Hepatic stellate cell (primary cell): ENCODE data around the gene AK5.
"Not testable (repeated sequence)": the region's sequence is repeated elsewhere in the genome, so short reads cannot be mapped to it uniquely, and the experiment has no call there.

Experiments used
- DNase-seq: peaks from one replicate; pipeline ENCODE4 v3.0.0; 2011; ENCODE audit warnings: low spot score

AK5 gene

GRCh38 chr1:77287535-77287934 lies 5.7 kb downstream of the AK5 start:
- no peak for DNase-seq

GRCh38 chr1:77288275-77288674 lies 6.5 kb downstream of the AK5 start:
- no peak for DNase-seq

- DNase-seq = no peak
Measured at GRCh38 chr1:77290576-77290975, 8.8 kb downstream of the AK5 start.

DNA sequence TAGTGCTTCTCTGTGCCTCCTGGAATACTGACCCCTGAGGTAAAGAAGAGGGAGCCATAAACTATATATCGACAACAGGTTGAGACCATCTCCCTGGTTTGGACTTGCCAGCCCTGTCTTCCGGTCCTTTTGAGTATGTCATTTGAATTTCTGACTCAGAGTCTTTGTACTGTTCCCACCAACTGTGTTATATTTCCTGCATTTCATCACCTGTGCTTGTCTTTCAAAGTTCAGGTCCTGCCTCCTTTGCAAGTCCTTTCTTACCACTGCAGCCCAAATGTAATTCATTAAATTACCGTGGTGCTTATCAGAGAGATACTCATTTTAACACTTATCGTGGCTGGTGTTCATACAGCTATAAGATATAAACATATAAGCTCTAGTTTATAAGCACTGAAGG lies 10.7 kb downstream of the AK5 start:
- DNase-seq = no peak

DNA sequence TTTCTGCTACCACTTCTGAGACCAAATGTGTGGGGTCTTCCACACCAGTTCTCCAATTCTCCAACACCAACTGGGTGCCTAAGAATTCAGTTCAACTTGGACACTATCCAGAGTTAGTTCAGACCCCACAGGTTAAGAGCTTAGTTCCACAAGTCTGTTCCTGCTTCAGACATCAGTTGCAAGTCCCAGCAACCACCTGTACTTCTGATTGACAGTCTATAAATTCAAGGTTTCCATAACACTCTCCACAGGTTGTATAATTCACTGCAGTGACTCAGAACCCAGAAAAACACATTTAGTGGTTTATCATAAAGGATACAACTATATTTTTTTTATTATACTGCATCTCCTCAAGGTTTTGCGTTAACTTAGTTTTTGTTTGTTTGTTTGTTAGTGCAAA lies 18.7 kb downstream of the AK5 start:
- no peak for DNase-seq

DNA sequence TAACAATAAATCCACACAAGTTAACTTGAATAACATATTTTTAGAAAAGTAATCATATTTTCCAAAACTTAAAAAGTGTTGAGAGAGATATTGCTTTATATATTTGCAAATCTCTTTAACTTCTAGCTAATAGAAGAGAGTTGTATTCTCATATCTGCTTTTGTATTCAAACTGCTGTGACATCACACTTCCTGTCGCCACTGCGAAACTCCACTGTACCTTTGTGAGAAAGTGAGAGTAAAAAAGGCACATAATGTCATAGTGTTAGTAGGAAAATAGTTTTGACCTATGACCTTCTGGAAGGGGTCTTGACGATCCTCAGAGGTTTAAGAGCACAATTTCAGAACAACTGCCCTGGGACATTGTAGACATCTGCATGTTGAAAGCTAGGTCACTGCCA lies 21.6 kb downstream of the AK5 start:
- no peak for DNase-seq

GRCh38 chr1:77308889-77309621 lies 27.2 kb downstream of the AK5 start:
- no peak for DNase-seq

GRCh38 chr1:77310924-77311323 lies 29.1 kb downstream of the AK5 start:
- DNase-seq = no peak

GRCh38 chr1:77312364-77312763 lies 30.5 kb downstream of the AK5 start:
- DNase-seq = not testable (repeated sequence)

DNA sequence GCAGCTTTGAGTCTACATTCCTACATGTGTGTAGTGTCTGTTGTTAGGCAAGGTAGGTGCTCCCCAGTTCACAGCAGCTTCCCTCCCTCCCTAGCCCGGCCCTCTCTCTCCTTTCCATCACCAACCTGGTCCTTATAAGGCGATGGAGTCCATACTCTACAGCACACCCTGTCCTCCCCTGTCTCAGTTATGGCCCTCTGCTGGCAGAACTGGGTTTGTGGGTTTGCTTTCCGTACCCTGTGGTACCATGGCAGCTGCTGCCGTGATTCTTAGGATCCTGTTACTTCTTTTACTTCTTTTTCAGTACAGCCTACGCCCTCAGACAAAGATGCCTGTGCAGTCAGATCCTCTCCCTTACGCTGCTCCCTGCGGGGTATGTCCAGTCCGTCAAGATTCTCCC lies 31.7 kb downstream of the AK5 start:
- DNase-seq = no peak

GRCh38 chr1:77316006-77316405 lies 34.2 kb downstream of the AK5 start:
- peak; percentile 3 for DNase-seq

DNA sequence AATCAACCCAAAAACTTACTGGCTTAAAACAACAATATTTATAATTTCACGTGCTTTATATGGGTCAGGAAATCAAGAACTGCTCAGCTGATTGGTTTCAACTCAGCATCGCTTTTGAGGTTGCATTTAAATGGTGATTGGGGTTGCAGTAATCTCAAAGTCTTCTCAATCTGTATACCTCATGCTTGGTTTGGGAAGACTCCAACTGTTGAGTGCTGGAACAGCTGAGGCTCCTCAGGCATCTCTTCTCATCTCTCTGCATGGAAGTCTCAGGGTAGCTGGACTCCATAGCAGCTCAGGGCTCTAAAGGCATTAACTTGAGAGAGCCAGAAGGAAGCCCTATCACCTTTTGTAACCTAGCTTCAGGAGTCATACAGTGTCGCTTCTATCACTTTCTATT lies 35.1 kb downstream of the AK5 start:
- no peak for DNase-seq

GRCh38 chr1:77319036-77319705 lies 37.4 kb downstream of the AK5 start:
- no peak for DNase-seq

DNA sequence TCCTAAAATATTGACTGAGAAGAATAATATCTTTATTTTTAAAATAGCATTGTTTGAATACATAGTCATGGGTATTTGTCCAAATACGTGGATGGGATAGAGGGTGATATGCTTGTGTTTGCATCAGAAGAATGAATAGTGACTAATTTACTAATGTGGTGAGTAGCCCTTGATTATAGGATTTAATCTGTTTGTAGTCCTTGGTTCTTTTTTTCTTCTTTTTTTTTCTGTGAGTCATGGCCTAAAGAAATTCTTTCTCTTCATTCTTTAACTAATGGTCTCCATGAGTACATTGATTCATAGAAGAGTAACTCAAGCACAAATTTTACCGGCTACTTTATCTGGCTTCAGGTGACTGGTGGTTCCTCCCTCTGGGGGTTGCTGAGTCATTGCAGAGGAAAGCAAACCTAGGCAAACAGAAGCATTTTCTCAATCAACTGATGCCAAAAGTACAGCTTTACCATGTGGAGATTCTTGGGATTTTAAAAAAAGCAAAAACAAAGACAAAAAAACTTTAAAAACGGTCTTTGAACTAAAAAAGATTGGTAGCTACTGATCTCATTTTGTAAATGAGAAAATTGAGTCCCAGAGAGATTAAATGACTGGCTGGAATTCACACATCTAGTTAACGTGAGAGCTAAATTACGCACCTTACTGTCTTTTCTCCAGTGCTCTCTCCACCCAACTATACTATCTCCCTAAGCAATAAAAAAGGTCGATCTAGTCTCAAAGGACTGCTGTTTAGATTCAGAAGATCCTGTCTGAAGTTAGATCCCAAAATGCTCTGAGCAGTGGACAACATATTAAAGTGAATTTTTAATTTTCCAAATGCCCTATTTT lies 40.5 kb downstream of the AK5 start:
- peak; percentile 23 for DNase-seq

- no peak for DNase-seq
Measured at GRCh38 chr1:77333501-77333900, 51.7 kb downstream of the AK5 start.

DNA sequence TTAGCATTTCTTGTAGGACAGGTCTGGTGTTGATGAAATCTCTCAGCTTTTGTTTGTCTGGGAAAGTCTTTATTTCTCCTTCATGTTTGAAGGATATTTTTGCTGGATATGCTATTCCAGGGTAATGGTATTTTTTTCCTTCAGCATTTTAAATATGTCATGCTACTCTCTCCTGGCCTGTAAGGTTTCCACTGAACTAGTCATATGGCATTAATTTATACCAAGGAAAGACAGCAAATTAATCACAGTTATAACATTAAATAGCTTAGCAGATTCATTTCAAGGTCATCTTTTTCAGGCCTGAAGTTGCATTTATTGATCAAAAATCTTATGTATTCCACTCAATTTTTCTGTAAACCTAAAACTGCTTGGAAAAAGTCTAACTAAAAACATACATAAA lies 54.9 kb downstream of the AK5 start:
- no peak for DNase-seq

GRCh38 chr1:77339326-77339725 lies 57.5 kb downstream of the AK5 start:
- no peak for DNase-seq

GRCh38 chr1:77341195-77341594 lies 59.4 kb downstream of the AK5 start:
- no peak for DNase-seq

- no peak for DNase-seq
Measured at GRCh38 chr1:77342745-77343144, 60.9 kb downstream of the AK5 start.

- DNase-seq = peak; percentile 34
Measured at GRCh38 chr1:77347646-77348045, 65.8 kb downstream of the AK5 start.

GRCh38 chr1:77348549-77348948 lies 66.7 kb downstream of the AK5 start:
- DNase-seq = no peak

DNA sequence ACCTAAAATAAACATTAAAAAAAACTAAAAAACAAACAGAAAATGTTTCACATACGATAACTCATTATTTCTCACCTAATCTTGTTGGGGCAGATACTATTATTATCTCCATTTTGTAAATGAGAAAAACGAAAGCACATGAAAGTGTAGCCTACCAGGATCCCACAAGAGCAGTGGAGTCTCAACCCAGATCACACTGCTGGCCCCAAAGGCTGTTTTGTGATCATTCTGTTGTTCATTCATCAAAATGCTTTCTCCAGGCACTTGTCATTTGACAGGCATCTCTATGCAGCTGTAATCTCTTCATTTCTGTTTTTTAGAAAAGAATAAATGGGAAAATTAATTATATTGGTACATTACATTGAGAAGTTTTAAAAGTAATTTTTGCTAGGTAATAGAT lies 67.5 kb downstream of the AK5 start:
- no peak for DNase-seq
